Activated CD8-positive, alpha-beta T cell treated with anti-CD3 and anti-CD28 coated beads for 36 hours (primary cell): ENCODE data around the gene ATAD2B. TPM values are rescaled to one million over a fixed set of nuclear protein-coding genes. Genes with fewer than 3 reads are reported as not detected.
"Not testable (repeated sequence)": the region's sequence is repeated elsewhere in the genome, so short reads cannot be mapped to it uniquely, and the experiment has no call there.

Source experiments
- ATAC-seq: fragments of 200-7000 bp; cut with Tn5 transposase; one replicate; pipeline ENCODE4 v1.10.0; 2021; ENCODE audit warnings: mild to moderate bottlenecking, moderate library complexity
- CTCF ChIA-PET: fragments of 350-600 bp; sonication (Branson Sonifier 250); formaldehyde crosslinking; loops from one replicate; lab custom pipeline; 2021; ENCODE audit warnings: antibody characterized with exemption; lab: Charles Lee
- POLR2A ChIA-PET: fragments of 350-600 bp; sonication (Branson Sonifier 250); formaldehyde crosslinking; loops from one replicate; lab custom pipeline; 2021; ENCODE audit warnings: antibody characterized with exemption; lab: Charles Lee
- DNase-seq: peaks from one replicate; pipeline ENCODE4 v3.0.0-alpha.2; 2020
- H3K27ac Mint-ChIP-seq: one replicate; pipeline ENCODE4 v1.8.0; 2021; ENCODE audit warnings: mild to moderate bottlenecking, mixed read lengths
- H3K27me3 Mint-ChIP-seq: one replicate; pipeline ENCODE4 v1.8.0; 2021; ENCODE audit warnings: mixed read lengths
- H3K36me3 Mint-ChIP-seq: one replicate; pipeline ENCODE4 v1.8.0; 2021; ENCODE audit warnings: low read depth, mixed read lengths
- H3K4me1 Mint-ChIP-seq: one replicate; pipeline ENCODE4 v1.8.0; 2021; ENCODE audit warnings: low read depth, mixed read lengths
- H3K4me3 Mint-ChIP-seq: one replicate; pipeline ENCODE4 v1.8.0; 2021; ENCODE audit warnings: mild to moderate bottlenecking, moderate library complexity, mixed read lengths
- H3K9me3 Mint-ChIP-seq: one replicate; pipeline ENCODE4 v1.8.0; 2021; ENCODE audit warnings: mixed read lengths
- CTCF ChIP-seq: fragments of 200-600 bp; IDR thresholded peaks from one replicate; pipeline ENCODE4 v1.8.0; 2022; ENCODE audit warnings: antibody characterized with exemption, mild to moderate bottlenecking
- intact Hi-C: fragments of 100-400 bp; cut with micrococcal nuclease; formaldehyde crosslinking; loops from one replicate; pipeline ENCODE4 v1.10.0; 2022
- total RNA-seq, 2 experiments: library from RNA; stranded (reverse); gene quantifications; one replicate each; pipeline ENCODE4 v1.2.3, GENCODE V29; 2021

The ATAD2B gene
- total RNA-seq, 2 experiments from 2014 or later: 12.5 to 13.2 TPM

DNA sequence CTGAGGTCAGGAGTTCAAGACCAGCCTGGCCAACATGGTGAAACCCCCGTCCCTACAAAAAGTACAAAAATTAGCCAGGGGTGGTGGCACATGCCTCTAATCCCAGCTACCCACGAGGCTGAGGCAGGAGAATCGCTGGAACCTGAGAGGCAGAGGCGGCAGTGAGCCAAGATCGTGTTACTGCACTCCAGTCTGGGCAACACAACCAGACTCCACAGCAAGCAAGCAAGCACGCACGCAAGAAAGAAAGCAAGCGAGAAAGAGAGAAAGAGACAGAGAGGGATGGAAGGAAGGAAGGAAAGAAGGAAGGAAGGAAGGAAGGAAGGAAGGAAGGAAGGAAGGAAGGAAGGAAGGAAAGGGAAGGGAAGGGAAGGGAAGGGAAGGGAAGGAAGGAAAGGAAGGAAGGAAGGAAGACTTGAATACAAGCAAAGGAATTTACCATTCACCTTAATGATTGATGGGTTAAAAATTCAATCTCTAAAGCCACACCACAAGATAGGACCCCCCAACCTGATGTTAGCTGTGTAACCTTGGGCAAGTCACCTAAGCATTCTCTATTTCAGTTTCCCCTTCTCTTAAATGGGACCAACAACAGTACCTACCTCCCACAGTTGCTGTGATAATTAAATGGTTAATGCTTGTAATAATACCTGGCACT lies 181.7 kb downstream of the ATAD2B start:
- intact Hi-C loops: no loop called here
- Mint-ChIP-seq H3K4me1 (no peaks in the 10 kb centered on the region), H3K36me3 (peaks cover 24% of the 10 kb centered on the region), H3K9me3 (peaks cover 2% of the 10 kb centered on the region), H3K27me3 (no peaks in the 10 kb centered on the region), H3K4me3 (no peak overlapping the region), H3K27ac (no peak overlapping the region)
- no peak for TF ChIP-seq CTCF
- ChIA-PET POLR2A (no interaction called here), CTCF (no interaction called here)
- DNase-seq (no peak), ATAC-seq (no peak)

- DNase-seq, intact Hi-C loops, H3K27ac Mint-ChIP-seq, H3K9me3 Mint-ChIP-seq, ATAC-seq, H3K4me1 Mint-ChIP-seq, POLR2A ChIA-PET, H3K27me3 Mint-ChIP-seq, CTCF ChIA-PET, H3K4me3 Mint-ChIP-seq: not testable (repeated sequence)
- H3K36me3 Mint-ChIP-seq: peaks cover 35% of the 10 kb centered on the region
These were observed 190.1 kb downstream of the ATAD2B start for GRCh38 chr2:23736783-23737182.

- Mint-ChIP-seq H3K36me3 (peaks cover 37% of the 10 kb centered on the region), H3K9me3 (no peaks in the 10 kb centered on the region), H3K4me3 (no peak overlapping the region), H3K4me1 (no peaks in the 10 kb centered on the region), H3K27ac (no peak overlapping the region), H3K27me3 (no peaks in the 10 kb centered on the region)
- ATAC-seq: no peak
- DNase-seq: no peak
- POLR2A ChIA-PET: no interaction called here
- CTCF ChIA-PET: no interaction called here
- no peak for TF ChIP-seq CTCF
- intact Hi-C loops: no loop called here
These were observed 192.5 kb downstream of the ATAD2B start for GRCh38 chr2:23734416-23734815.

DNA sequence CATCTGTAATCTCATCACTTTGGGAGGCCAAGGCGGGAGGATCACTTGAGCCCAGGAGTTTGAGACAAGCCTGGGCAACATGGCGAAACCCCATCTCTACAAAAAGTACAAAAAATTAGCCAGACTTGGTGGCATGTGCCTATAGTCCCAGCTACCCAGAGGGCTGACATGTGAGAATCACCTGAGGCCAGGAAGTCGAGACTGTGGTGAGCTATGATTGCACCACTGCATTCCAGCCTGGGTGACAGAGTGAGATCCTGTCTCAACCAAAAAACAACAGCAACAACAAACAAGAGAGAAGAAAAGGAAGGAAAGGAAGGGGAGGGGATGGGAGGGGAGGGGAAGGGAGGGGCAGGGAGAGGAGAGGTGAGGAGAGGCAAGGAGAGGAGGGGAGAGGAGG lies 203.9 kb downstream of the ATAD2B start:
- POLR2A ChIA-PET, H3K4me1 Mint-ChIP-seq, CTCF ChIA-PET, H3K27ac Mint-ChIP-seq, H3K4me3 Mint-ChIP-seq, ATAC-seq, DNase-seq, H3K27me3 Mint-ChIP-seq, intact Hi-C loops: not testable (repeated sequence)
- peaks cover 24% of the 10 kb centered on the region for H3K9me3 Mint-ChIP-seq
- peaks cover 47% of the 10 kb centered on the region for H3K36me3 Mint-ChIP-seq

DNA sequence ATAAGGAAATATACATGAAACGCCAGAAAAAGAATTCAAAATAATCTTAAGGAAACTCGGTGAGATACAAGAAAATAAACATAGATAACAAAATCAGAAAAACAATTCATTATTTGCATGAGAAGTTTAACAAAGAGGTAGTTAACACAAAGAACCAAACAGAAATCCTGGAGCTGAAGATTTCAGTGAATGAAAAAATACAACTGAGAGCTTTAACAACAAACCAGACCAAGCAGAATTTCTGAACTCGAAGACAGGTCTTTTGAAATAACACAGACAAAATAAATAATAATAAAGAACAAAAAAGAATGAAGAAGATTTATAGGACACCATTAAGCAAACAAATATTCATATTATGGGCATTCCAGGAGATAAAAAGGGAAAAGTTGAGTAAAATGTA lies 204.7 kb downstream of the ATAD2B start:
- Mint-ChIP-seq H3K4me3 (no peak overlapping the region), H3K9me3 (peaks cover 24% of the 10 kb centered on the region), H3K27me3 (no peaks in the 10 kb centered on the region), H3K4me1 (no peaks in the 10 kb centered on the region), H3K36me3 (peaks cover 46% of the 10 kb centered on the region), H3K27ac (no peak overlapping the region)
- POLR2A ChIA-PET: no interaction called here
- no peak for TF ChIP-seq CTCF
- intact Hi-C loops: no loop called here
- ATAC-seq (no peak), DNase-seq (no peak)
- CTCF ChIA-PET: no interaction called here

DNA sequence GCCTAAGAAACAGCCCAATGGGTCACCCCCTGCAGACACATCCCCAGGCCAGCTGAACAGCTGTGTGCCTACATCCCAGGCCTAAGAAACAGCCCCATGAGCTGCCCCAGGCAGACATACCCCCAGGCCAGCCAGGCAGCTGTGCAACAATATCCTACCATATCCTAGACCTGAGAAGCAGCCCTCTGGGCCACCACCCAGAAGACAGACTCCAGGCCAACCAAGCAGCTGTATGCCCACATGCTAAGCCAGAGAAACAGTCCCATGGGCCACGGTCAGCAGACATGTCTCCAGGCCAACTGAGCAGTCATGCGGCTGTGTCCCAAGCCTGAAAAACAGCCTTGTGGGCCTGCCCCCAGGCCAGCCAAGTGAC lies 205.5 kb downstream of the ATAD2B start:
- no peak for TF ChIP-seq CTCF
- peaks cover 24% of the 10 kb centered on the region for H3K9me3 Mint-ChIP-seq
- no peak overlapping the region for H3K4me3 Mint-ChIP-seq
- no peak for DNase-seq
- H3K27me3 Mint-ChIP-seq: no peaks in the 10 kb centered on the region
- CTCF ChIA-PET: no interaction called here
- no peak for ATAC-seq
- H3K36me3 Mint-ChIP-seq: peaks cover 42% of the 10 kb centered on the region
- H3K4me1 Mint-ChIP-seq: no peaks in the 10 kb centered on the region
- no peak overlapping the region for H3K27ac Mint-ChIP-seq
- POLR2A ChIA-PET: no interaction called here
- intact Hi-C loops: no loop called here
